ENCODE results near the gene DNA2. TPM values are rescaled to one million over a fixed set of nuclear protein-coding genes. Genes with fewer than 3 reads are reported as not detected.

Gene DNA2
- total RNA-seq, 1 experiment from 2014 or later: 43.4 TPM

- H4K20me1 ChIP-seq (ENCODE audit: control insufficient read depth, insufficient read depth, insufficient read length): no peaks in the 10 kb centered on the region
- H3K4ac ChIP-seq (ENCODE audit: low read depth, low read length): no peak overlapping the region
- Mint-ChIP-seq H3K27me3 (ENCODE audit: low read depth) (no peaks in the 10 kb centered on the region), H3K4me3 (no peak overlapping the region), H3K27ac (no peak overlapping the region), H3K4me1 (no peaks in the 10 kb centered on the region), H3K9me3 (no peaks in the 10 kb centered on the region), H3K36me3 (ENCODE audit: insufficient read depth in 1 of 3, low read depth in 3 of 3) (peaks cover 16 to 61% (median 49%) of the 10 kb centered on the region in 3 experiments; a peak in 6 of 7 replicates)
- H4K8ac ChIP-seq (replicated peaks; ENCODE audit: insufficient read length, low read depth, low read length): no peak overlapping the region
- no peak overlapping the region for H2BK12ac ChIP-seq (ENCODE audit: insufficient read length, low read depth, low read length)
- H3K4me1 ChIP-seq (ENCODE audit: insufficient read depth, low read length): no peaks in the 10 kb centered on the region
- no peak overlapping the region for H2AK5ac ChIP-seq (ENCODE audit: insufficient read length, low read length)
- no peaks in the 10 kb centered on the region for H3K23me2 ChIP-seq (ENCODE audit: insufficient read length, low read depth, low read length, poor library complexity, severe bottlenecking)
- H3K79me1 ChIP-seq (ENCODE audit: insufficient read depth, low read depth, low read length, poor library complexity, severe bottlenecking): no peaks in the 10 kb centered on the region
- no peaks in the 10 kb centered on the region for H3K9me3 ChIP-seq (ENCODE audit: control insufficient read depth, low read depth, low read length)
- no peak overlapping the region for H3K14ac ChIP-seq (ENCODE audit: insufficient read depth, low read length)
- H3K18ac ChIP-seq (ENCODE audit: insufficient read length, low read depth, low read length): no peak overlapping the region
- H2BK15ac ChIP-seq (ENCODE audit: low read depth, low read length): no peak overlapping the region
- no peak overlapping the region for H3T11ph ChIP-seq (ENCODE audit: low read length)
- H3K27me3 ChIP-seq (ENCODE audit: insufficient read depth, low read length): no peaks in the 10 kb centered on the region
- no peak overlapping the region for H3K23ac ChIP-seq (ENCODE audit: insufficient read length, low read depth, low read length)
- H3K9ac ChIP-seq (ENCODE audit: extremely low read depth, insufficient read length, low read length): no peak overlapping the region
- no peak overlapping the region for H4K5ac ChIP-seq (ENCODE audit: insufficient read length, low read depth, low read length)
- no peak overlapping the region for H3K56ac ChIP-seq (ENCODE audit: insufficient read length, low read depth, low read length)
- H2AFZ ChIP-seq (ENCODE audit: low read length): no peak overlapping the region
- no CpG with 5 or more reads among the region's 1 CpG for WGBS (ENCODE audit: extremely low coverage, insufficient read length, low lambda C conversion rate)
- no peak for DNase-seq
- H4K91ac ChIP-seq (ENCODE audit: insufficient read length, low read depth, low read length): no peak overlapping the region
- no peak for TF ChIP-seq CTCF (conservative IDR thresholded peaks at IDR 0.05)
- no peak overlapping the region for H3K27ac ChIP-seq (ENCODE audit: insufficient read length, low read depth, low read length)
- no peak overlapping the region for H2BK20ac ChIP-seq (ENCODE audit: low read depth, low read length, poor library complexity, severe bottlenecking)
- no peak overlapping the region for H2BK5ac ChIP-seq (ENCODE audit: insufficient read length, low read length)
- no peak overlapping the region for H2BK120ac ChIP-seq (ENCODE audit: low read depth, low read length, poor library complexity, severe bottlenecking)
- H3K4me2 ChIP-seq (ENCODE audit: insufficient read depth, insufficient read length, low read length): no peak overlapping the region
- no peaks in the 10 kb centered on the region for H3K79me2 ChIP-seq (ENCODE audit: insufficient read depth, low read length)
Measured at GRCh38 chr10:68446179-68446578, 25.6 kb downstream of the DNA2 start.

All from H9 (cell line).